IMR-90 (cell line): ENCODE measurements around the gene FRK. TPM values are rescaled to one million over a fixed set of nuclear protein-coding genes. Genes with fewer than 3 reads are reported as not detected.

Experiments used
- ATAC-seq: fragments of 200-7000 bp; cut with Tn5 transposase; 2 replicates; pipeline ENCODE4 v1.9.1; 2020; ENCODE audit warnings: low read depth, mild to moderate bottlenecking, moderate library complexity
- BruUV-seq: library from RNA; stranded (reverse); fragments of 400-500 nt; replicated peaks from 2 replicates; lab custom pipeline; 2021; lab: Mats Ljungman, UMichigan
- CTCF ChIA-PET: fragments of 300-600 bp; formaldehyde crosslinking; extraction: SDS; loops from one replicate; lab custom pipeline; 2021; ENCODE audit warnings: antibody characterized with exemption; lab: Yijun Ruan, JAX
- POLR2A ChIA-PET: fragments of 300-600 bp; sonication (Branson Sonifier 250); formaldehyde crosslinking; loops from one replicate; lab custom pipeline; 2022; ENCODE audit warnings: antibody characterized with exemption; ENCODE audit not compliant: unreplicated experiment; lab: Charles Lee
- DNase-seq: peaks from one replicate; pipeline ENCODE4 v3.0.0; 2013
- H2AFZ ChIP-seq: replicated peaks from 2 replicates; pipeline ENCODE3; 2013; ENCODE audit warnings: low read length, mild to moderate bottlenecking; ENCODE audit not compliant: poor library complexity
- H2AK5ac ChIP-seq: 2 replicates; pipeline ENCODE4 v1.6.1; 2013; ENCODE audit warnings: low read depth, low read length, inconsistent platforms
- H2AK9ac ChIP-seq: replicated peaks from 2 replicates; pipeline ENCODE3; 2013; ENCODE audit warnings: mild to moderate bottlenecking, low read depth, low read length, moderate library complexity; ENCODE audit not compliant: poor library complexity
- H2BK120ac ChIP-seq: 2 replicates; pipeline ENCODE4 v1.6.1; 2013; ENCODE audit warnings: low read depth, low read length, inconsistent platforms
- H2BK15ac ChIP-seq: 3 replicates; pipeline ENCODE4 v1.6.1; 2013; ENCODE audit warnings: low read depth, low read length, inconsistent platforms
- H2BK20ac ChIP-seq: 2 replicates; pipeline ENCODE4 v1.6.1; 2013; ENCODE audit warnings: low read depth, mild to moderate bottlenecking, inconsistent platforms, low read length, moderate library complexity
- H2BK5ac ChIP-seq: 2 replicates; pipeline ENCODE4 v1.6.1; 2013; ENCODE audit warnings: mild to moderate bottlenecking, low read depth, low read length, inconsistent platforms; ENCODE audit not compliant: poor library complexity, severe bottlenecking
- H3K14ac ChIP-seq: replicated peaks from 2 replicates; pipeline ENCODE4 v1.6.1; 2013; ENCODE audit warnings: low read depth, low read length, inconsistent platforms
- H3K18ac ChIP-seq: 2 replicates; pipeline ENCODE4 v1.6.1; 2013; ENCODE audit warnings: low read depth, low read length, control low read depth
- H3K23ac ChIP-seq: 2 replicates; pipeline ENCODE4 v1.6.1; 2013; ENCODE audit warnings: low read depth, low read length, inconsistent platforms
- H3K27ac ChIP-seq: 2 replicates; pipeline ENCODE4 v1.5.1; 2013; ENCODE audit warnings: mild to moderate bottlenecking, control low read depth, low read length; ENCODE audit not compliant: insufficient read depth
- H3K27me3 ChIP-seq: 2 replicates; pipeline ENCODE4 v1.6.1; 2013; ENCODE audit warnings: low read length; ENCODE audit not compliant: control insufficient read depth, insufficient read depth
- H3K36me3 ChIP-seq: 2 replicates; pipeline ENCODE4 v1.6.1; 2013; ENCODE audit warnings: low read length, mixed read lengths; ENCODE audit not compliant: control insufficient read depth, insufficient read depth
- H3K4ac ChIP-seq: 2 replicates; pipeline ENCODE4 v1.6.1; 2013; ENCODE audit warnings: low read depth, low read length, inconsistent platforms
- H3K4me1 ChIP-seq: 2 replicates; pipeline ENCODE4 v1.6.1; 2013; ENCODE audit warnings: low read length, mixed read lengths; ENCODE audit not compliant: control insufficient read depth, insufficient read depth
- H3K4me2 ChIP-seq: 2 replicates; pipeline ENCODE4 v1.6.1; 2013; ENCODE audit warnings: low read depth, mild to moderate bottlenecking, control low read depth, low read length, moderate library complexity
- H3K4me3 ChIP-seq: 2 replicates; pipeline ENCODE4 v1.5.1; 2013; ENCODE audit warnings: low read depth, mild to moderate bottlenecking, control low read depth, low read length, moderate library complexity; ENCODE audit not compliant: insufficient read depth
- H3K56ac ChIP-seq: 2 replicates; pipeline ENCODE4 v1.6.1; 2013; ENCODE audit warnings: low read length, inconsistent platforms; ENCODE audit not compliant: insufficient read depth; ENCODE audit errors: extremely low read depth
- H3K79me1 ChIP-seq, 2 experiments: 2 replicates each; pipeline ENCODE4 v1.6.1; 2013; ENCODE audit warnings: low read length in 2 of 2, inconsistent platforms in 1 of 2, low read depth in 1 of 2
- H3K9ac ChIP-seq: 2 replicates; pipeline ENCODE4 v1.6.1; 2013; ENCODE audit warnings: low read depth, low read length, control low read depth
- H3K9me1 ChIP-seq: 2 replicates; pipeline ENCODE4 v1.6.1; 2013; ENCODE audit warnings: low read length, inconsistent platforms; ENCODE audit not compliant: insufficient read depth
- H3K9me3 ChIP-seq: 2 replicates; pipeline ENCODE4 v1.6.1; 2013; ENCODE audit warnings: low read length; ENCODE audit not compliant: control insufficient read depth, insufficient read depth
- H4K20me1 ChIP-seq: 2 replicates; pipeline ENCODE4 v1.6.1; 2013; ENCODE audit warnings: low read length, inconsistent platforms; ENCODE audit not compliant: insufficient read depth
- H4K5ac ChIP-seq: 2 replicates; pipeline ENCODE4 v1.6.1; 2013; ENCODE audit warnings: mild to moderate bottlenecking, low read depth, low read length, control low read depth
- H4K8ac ChIP-seq, 2 experiments: 2 replicates each; pipeline ENCODE4 v1.6.1; 2013; ENCODE audit warnings: low read depth in 2 of 2, low read length in 2 of 2, control low read depth in 1 of 2, inconsistent platforms in 1 of 2
- H4K91ac ChIP-seq: 2 replicates; pipeline ENCODE4 v1.6.1; 2013; ENCODE audit warnings: low read depth, low read length, inconsistent platforms; ENCODE audit not compliant: insufficient read depth
- CHD1 ChIP-seq: IDR thresholded peaks from 2 replicates; pipeline ENCODE4 v1.6.1; 2012; ENCODE audit warnings: low read depth, low read length, improper control_type of control experiment
- MXI1 ChIP-seq: IDR thresholded peaks from 2 replicates; pipeline ENCODE4 v1.6.1; 2012; ENCODE audit warnings: low read depth, mild to moderate bottlenecking, low read length, moderate library complexity, borderline replicate concordance
- POLR2A ChIP-seq: IDR thresholded peaks from 2 replicates; pipeline ENCODE4 v1.6.1; 2012; ENCODE audit warnings: mild to moderate bottlenecking, low read depth, low read length
- RCOR1 ChIP-seq: IDR thresholded peaks from 2 replicates; pipeline ENCODE4 v1.6.1; 2012; ENCODE audit warnings: mild to moderate bottlenecking, low read length, improper control_type of control experiment; ENCODE audit not compliant: insufficient replicate concordance
- RFX5 ChIP-seq: IDR thresholded peaks from 2 replicates; pipeline ENCODE4 v1.8.0; 2012; ENCODE audit warnings: low read depth, mild to moderate bottlenecking, low read length, moderate library complexity
- WGBS, 2 experiments: methylation state at CpG; one replicate each; pipeline versions ENCODE4 v1.1.5 to v1.1.7; 2013; ENCODE audit warnings: missing lambda C conversion rate in 2 of 2; ENCODE audit not compliant: insufficient read length in 1 of 2; ENCODE audit errors: extremely low coverage in 2 of 2; 5-methylcytosine and 5-hydroxymethylcytosine counted together
- dilution Hi-C: fragments of 300-500 bp; cut with HindIII; formaldehyde crosslinking; loops from one replicate; pipeline ENCODE4 v1.14.3; 2018; ENCODE audit warnings: low sequenced_read_pairs; ENCODE audit not compliant: unreplicated experiment
- in situ Hi-C: fragments of 300-500 bp; cut with MboI; formaldehyde crosslinking; loops from 3 replicates; pipeline ENCODE4 v1.14.3; 2019; ENCODE audit warnings: low sequenced_read_pairs, inconsistent platforms, mixed read lengths
- intact Hi-C: fragments of 100-400 bp; cut with micrococcal nuclease; formaldehyde crosslinking; loops from 2 replicates; pipeline ENCODE4 v1.10.0; 2022
- polyA plus RNA-seq, 3 experiments: library from polyadenylated mRNA; depleted of rRNA; stranded (reverse); fragments of >200 nt; gene quantifications; 2 replicates each; pipeline ENCODE4 v1.2.3, GENCODE V29; 2012; ENCODE audit warnings: low replicate concordance in 1 of 3
- total RNA-seq: library from RNA; depleted of rRNA; stranded (reverse); fragments of >200 nt; gene quantifications from 2 replicates; pipeline ENCODE4 v1.2.3, GENCODE V29; 2012
- TF ChIP-seq, protein P1 (sequence below): fragments of 150-350 bp; IDR thresholded peaks from 2 replicates; pipeline ENCODE4 v1.6.1; 2017; ENCODE audit warnings: mild to moderate bottlenecking, antibody characterized with exemption, low read length, low read depth
- TF ChIP-seq, protein P2 (sequence below): fragments of 150-350 bp; IDR thresholded peaks from 2 replicates; pipeline ENCODE4 v1.6.1; 2016; ENCODE audit warnings: low read depth, mild to moderate bottlenecking, low read length, moderate library complexity, borderline replicate concordance

FRK gene
- total and polyA plus RNA-seq, 2 of the 4 experiments (the other 2 are of a cell fraction) = under 0.01 to 0.02 TPM

DNA sequence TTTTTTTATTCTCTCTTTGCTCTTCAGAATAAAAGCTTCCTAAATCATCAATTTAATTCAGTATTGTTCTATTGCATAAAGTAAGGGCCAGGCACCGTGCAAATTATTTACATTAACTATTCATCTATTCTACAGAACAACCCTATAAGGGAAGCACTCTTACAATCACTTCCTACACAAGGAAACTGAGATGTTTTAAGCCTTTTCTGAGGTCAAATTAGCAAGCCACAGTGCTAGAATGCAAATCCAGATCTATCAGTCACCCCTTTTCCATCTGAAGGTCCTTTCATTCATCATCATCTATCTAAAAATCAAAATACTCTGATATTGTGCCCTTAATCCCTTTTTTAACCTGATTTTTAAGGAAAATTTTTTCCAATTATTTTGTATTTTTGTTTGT, 31.2 kb downstream of the FRK start:
- Histone ChIP-seq H2BK20ac (no peak overlapping the region), H3K9me1 (no peaks in the 10 kb centered on the region), H3K9me3 (no peaks in the 10 kb centered on the region), H3K4me2 (no peak overlapping the region), H4K8ac (no peak overlapping the region), H3K27ac (no peak overlapping the region), H2AFZ (no peak overlapping the region), H3K56ac (no peak overlapping the region), H3K14ac (no peak overlapping the region), H2AK5ac (no peak overlapping the region), H3K9ac (no peak overlapping the region), H2BK15ac (no peak overlapping the region), H4K5ac (no peak overlapping the region), H3K79me1 (no peaks in the 10 kb centered on the region), H2AK9ac (no peak overlapping the region), H4K91ac (no peak overlapping the region), H3K36me3 (no peaks in the 10 kb centered on the region), H3K18ac (no peak overlapping the region), H2BK5ac (no peak overlapping the region), H3K4me1 (peaks cover 3% of the 10 kb centered on the region), H3K4ac (no peak overlapping the region), H3K4me3 (no peak overlapping the region), H3K27me3 (no peaks in the 10 kb centered on the region), H4K20me1 (no peaks in the 10 kb centered on the region), H3K23ac (no peak overlapping the region), H2BK120ac (no peak overlapping the region)
- TF ChIP-seq, protein P1, sequence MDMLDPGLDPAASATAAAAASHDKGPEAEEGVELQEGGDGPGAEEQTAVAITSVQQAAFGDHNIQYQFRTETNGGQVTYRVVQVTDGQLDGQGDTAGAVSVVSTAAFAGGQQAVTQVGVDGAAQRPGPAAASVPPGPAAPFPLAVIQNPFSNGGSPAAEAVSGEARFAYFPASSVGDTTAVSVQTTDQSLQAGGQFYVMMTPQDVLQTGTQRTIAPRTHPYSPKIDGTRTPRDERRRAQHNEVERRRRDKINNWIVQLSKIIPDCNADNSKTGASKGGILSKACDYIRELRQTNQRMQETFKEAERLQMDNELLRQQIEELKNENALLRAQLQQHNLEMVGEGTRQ = no peak
- TF ChIP-seq RCOR1 = no peak
- TF ChIP-seq POLR2A = no peak
- TF ChIP-seq RFX5 = no peak
- TF ChIP-seq, protein P2, sequence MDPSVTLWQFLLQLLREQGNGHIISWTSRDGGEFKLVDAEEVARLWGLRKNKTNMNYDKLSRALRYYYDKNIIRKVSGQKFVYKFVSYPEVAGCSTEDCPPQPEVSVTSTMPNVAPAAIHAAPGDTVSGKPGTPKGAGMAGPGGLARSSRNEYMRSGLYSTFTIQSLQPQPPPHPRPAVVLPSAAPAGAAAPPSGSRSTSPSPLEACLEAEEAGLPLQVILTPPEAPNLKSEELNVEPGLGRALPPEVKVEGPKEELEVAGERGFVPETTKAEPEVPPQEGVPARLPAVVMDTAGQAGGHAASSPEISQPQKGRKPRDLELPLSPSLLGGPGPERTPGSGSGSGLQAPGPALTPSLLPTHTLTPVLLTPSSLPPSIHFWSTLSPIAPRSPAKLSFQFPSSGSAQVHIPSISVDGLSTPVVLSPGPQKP = no peak
- no peak for TF ChIP-seq CHD1
- TF ChIP-seq MXI1 = no peak
- in situ Hi-C loops (no loop called here), dilution Hi-C loops (no loop called here), intact Hi-C loops (no loop called here)
- WGBS, 2 experiments = no CpG with 5 or more reads among the region's 1 CpG
- ChIA-PET CTCF (no interaction called here), POLR2A (no interaction called here)
- DNase-seq (no peak), ATAC-seq (no peak)
- no TSS peak for BruUV-seq
